ENCODE measurements around the gene ACTC1. TPM values are rescaled to one million over a fixed set of nuclear protein-coding genes. Genes with fewer than 3 reads are reported as not detected.
A peak's percentile ranks its signal among the peaks of the same experiment; 100 is the strongest.

Gene ACTC1
- polyA plus RNA-seq, 1 donor: 15.3 TPM

GRCh38 chr15:34760909-34761308 lies 34.4 kb downstream of the ACTC1 start:
- Histone ChIP-seq H3K27me3 (ENCODE audit: control insufficient read depth, insufficient read depth, low read length) (peaks cover 13% of the 10 kb centered on the region), H3K9me3 (ENCODE audit: control insufficient read depth, low read depth, low read length) (no peaks in the 10 kb centered on the region), H3K4me3 (ENCODE audit: low read length) (no peak overlapping the region), H3K36me3 (ENCODE audit: control insufficient read depth, insufficient read depth, low read length) (no peaks in the 10 kb centered on the region), H3K4me1 (ENCODE audit: control insufficient read depth, insufficient read depth, low read length) (no peaks in the 10 kb centered on the region), H3K27ac (ENCODE audit: low read length) (no peak overlapping the region)
- WGBS (ENCODE audit: insufficient coverage, low lambda C conversion rate): 100% methylated on average over 2 of the region's 3 CpGs
- no peak for DNase-seq

- Histone ChIP-seq H3K27me3 (ENCODE audit: control insufficient read depth, insufficient read depth, low read length) (peaks cover 22% of the 10 kb centered on the region), H3K9me3 (ENCODE audit: control insufficient read depth, low read depth, low read length) (no peaks in the 10 kb centered on the region), H3K36me3 (ENCODE audit: control insufficient read depth, insufficient read depth, low read length) (no peaks in the 10 kb centered on the region), H3K4me3 (ENCODE audit: low read length) (no peak overlapping the region), H3K27ac (ENCODE audit: low read length) (no peak overlapping the region), H3K4me1 (ENCODE audit: control insufficient read depth, insufficient read depth, low read length) (no peaks in the 10 kb centered on the region)
- WGBS (ENCODE audit: insufficient coverage, low lambda C conversion rate): no CpG with 5 or more reads among the region's 2 CpGs
- DNase-seq: no peak
Measured at GRCh38 chr15:34759992-34760391, 35.4 kb downstream of the ACTC1 start.

GRCh38 chr15:34759347-34759746 lies 36.0 kb downstream of the ACTC1 start:
- Histone ChIP-seq H3K27ac (ENCODE audit: low read length) (no peak overlapping the region), H3K36me3 (ENCODE audit: control insufficient read depth, insufficient read depth, low read length) (no peaks in the 10 kb centered on the region), H3K27me3 (ENCODE audit: control insufficient read depth, insufficient read depth, low read length) (peaks cover 28% of the 10 kb centered on the region), H3K9me3 (ENCODE audit: control insufficient read depth, low read depth, low read length) (no peaks in the 10 kb centered on the region), H3K4me3 (ENCODE audit: low read length) (no peak overlapping the region), H3K4me1 (ENCODE audit: control insufficient read depth, insufficient read depth, low read length) (no peaks in the 10 kb centered on the region)
- no peak for DNase-seq
- WGBS (ENCODE audit: insufficient coverage, low lambda C conversion rate): no CpG with 5 or more reads among the region's 3 CpGs

GRCh38 chr15:34757262-34757661 lies 38.1 kb downstream of the ACTC1 start:
- H3K27ac ChIP-seq (ENCODE audit: low read length): no peak overlapping the region

GRCh38 chr15:34755419-34755773 lies 40.0 kb downstream of the ACTC1 start:
- H3K4me1 ChIP-seq (ENCODE audit: control insufficient read depth, insufficient read depth, low read length): no peaks in the 10 kb centered on the region
- DNase-seq: no peak
- H3K27me3 ChIP-seq (ENCODE audit: control insufficient read depth, insufficient read depth, low read length): peaks cover 46% of the 10 kb centered on the region
- no peak overlapping the region for H3K4me3 ChIP-seq (ENCODE audit: low read length)
- no CpG with 5 or more reads among the region's 11 CpGs for WGBS (ENCODE audit: insufficient coverage, low lambda C conversion rate)
- H3K36me3 ChIP-seq (ENCODE audit: control insufficient read depth, insufficient read depth, low read length): no peaks in the 10 kb centered on the region
- H3K9me3 ChIP-seq (ENCODE audit: control insufficient read depth, low read depth, low read length): peaks cover 2% of the 10 kb centered on the region
- no peak overlapping the region for H3K27ac ChIP-seq (ENCODE audit: low read length)

More at GRCh38 chr15:34757262-34757661, 38.1 kb downstream of the ACTC1 start:
- H3K4me3 ChIP-seq (ENCODE audit: low read length): no peak overlapping the region
- peaks cover 45% of the 10 kb centered on the region for H3K27me3 ChIP-seq (ENCODE audit: control insufficient read depth, insufficient read depth, low read length)
- no CpG with 5 or more reads among the region's 3 CpGs for WGBS (ENCODE audit: insufficient coverage, low lambda C conversion rate)
- peaks cover 2% of the 10 kb centered on the region for H3K9me3 ChIP-seq (ENCODE audit: control insufficient read depth, low read depth, low read length)
- no peaks in the 10 kb centered on the region for H3K36me3 ChIP-seq (ENCODE audit: control insufficient read depth, insufficient read depth, low read length)
- no peaks in the 10 kb centered on the region for H3K4me1 ChIP-seq (ENCODE audit: control insufficient read depth, insufficient read depth, low read length)
- no peak for DNase-seq

GRCh38 chr15:34754674-34755418 lies 40.5 kb downstream of the ACTC1 start, which contains the start of gene GJD2:
Gene GJD2, minus strand, starts transcription at chr15:34754998. Its CDS starts 510 bp downstream, at chr15:34754488.
- WGBS (ENCODE audit: insufficient coverage, low lambda C conversion rate): no CpG with 5 or more reads among the region's 81 CpGs
- Histone ChIP-seq H3K4me1 (ENCODE audit: control insufficient read depth, insufficient read depth, low read length) (no peaks in the 10 kb centered on the region), H3K36me3 (ENCODE audit: control insufficient read depth, insufficient read depth, low read length) (no peaks in the 10 kb centered on the region), H3K27me3 (ENCODE audit: control insufficient read depth, insufficient read depth, low read length) (peaks cover 46% of the 10 kb centered on the region), H3K9me3 (ENCODE audit: control insufficient read depth, low read depth, low read length) (peaks cover 2% of the 10 kb centered on the region), H3K27ac (ENCODE audit: low read length) (no peak within 1 kb of the TSS), H3K4me3 (ENCODE audit: low read length) (no peak within 1 kb of the TSS)
- DNase-seq: peak in 1 of 2 donors; percentile 14

GRCh38 chr15:34754171-34754601 lies 41.2 kb downstream of the ACTC1 start:
- Histone ChIP-seq H3K27ac (ENCODE audit: low read length) (no peak overlapping the region), H3K4me3 (ENCODE audit: low read length) (no peak overlapping the region), H3K9me3 (ENCODE audit: control insufficient read depth, low read depth, low read length) (peaks cover 2% of the 10 kb centered on the region), H3K27me3 (ENCODE audit: control insufficient read depth, insufficient read depth, low read length) (peaks cover 46% of the 10 kb centered on the region), H3K4me1 (ENCODE audit: control insufficient read depth, insufficient read depth, low read length) (no peaks in the 10 kb centered on the region), H3K36me3 (ENCODE audit: control insufficient read depth, insufficient read depth, low read length) (no peaks in the 10 kb centered on the region)
- no peak for DNase-seq
- WGBS (ENCODE audit: insufficient coverage, low lambda C conversion rate): no CpG with 5 or more reads among the region's 27 CpGs

GRCh38 chr15:34753236-34753894 lies 42.0 kb downstream of the ACTC1 start:
- no peak overlapping the region for H3K27ac ChIP-seq (ENCODE audit: low read length)

GRCh38 chr15:34749691-34750090 lies 45.7 kb downstream of the ACTC1 start:
- H3K4me3 ChIP-seq (ENCODE audit: low read length): no peak overlapping the region
- peaks cover 22% of the 10 kb centered on the region for H3K27me3 ChIP-seq (ENCODE audit: control insufficient read depth, insufficient read depth, low read length)
- no peak overlapping the region for H3K27ac ChIP-seq (ENCODE audit: low read length)
- H3K9me3 ChIP-seq (ENCODE audit: control insufficient read depth, low read depth, low read length): peaks cover 2% of the 10 kb centered on the region
- no peaks in the 10 kb centered on the region for H3K36me3 ChIP-seq (ENCODE audit: control insufficient read depth, insufficient read depth, low read length)
- 90% methylated on average over 1 of the region's 4 CpGs for WGBS (ENCODE audit: insufficient coverage, low lambda C conversion rate)
- no peaks in the 10 kb centered on the region for H3K4me1 ChIP-seq (ENCODE audit: control insufficient read depth, insufficient read depth, low read length)
- no peak for DNase-seq

More at GRCh38 chr15:34753236-34753894, 42.0 kb downstream of the ACTC1 start:
- WGBS (ENCODE audit: insufficient coverage, low lambda C conversion rate): 100% methylated on average over 1 of the region's 11 CpGs
- Histone ChIP-seq H3K27me3 (ENCODE audit: control insufficient read depth, insufficient read depth, low read length) (peaks cover 44% of the 10 kb centered on the region), H3K4me3 (ENCODE audit: low read length) (no peak overlapping the region), H3K9me3 (ENCODE audit: control insufficient read depth, low read depth, low read length) (peaks cover 2% of the 10 kb centered on the region), H3K4me1 (ENCODE audit: control insufficient read depth, insufficient read depth, low read length) (no peaks in the 10 kb centered on the region), H3K36me3 (ENCODE audit: control insufficient read depth, insufficient read depth, low read length) (no peaks in the 10 kb centered on the region)
- DNase-seq: peak in 1 of 2 donors; percentile 22

All from large intestine (tissue), 3 donors.